HG02981 (cell line): ENCODE results near the gene VAPA.

ENCODE experiments used
- ATAC-seq: cut with Tn5 transposase; IDR thresholded peaks from one replicate; pipeline ENCODE4 v1.9.1; 2021; ENCODE audit warnings: mild to moderate bottlenecking, moderate library complexity; ENCODE audit not compliant: unreplicated experiment

The VAPA gene

DNA sequence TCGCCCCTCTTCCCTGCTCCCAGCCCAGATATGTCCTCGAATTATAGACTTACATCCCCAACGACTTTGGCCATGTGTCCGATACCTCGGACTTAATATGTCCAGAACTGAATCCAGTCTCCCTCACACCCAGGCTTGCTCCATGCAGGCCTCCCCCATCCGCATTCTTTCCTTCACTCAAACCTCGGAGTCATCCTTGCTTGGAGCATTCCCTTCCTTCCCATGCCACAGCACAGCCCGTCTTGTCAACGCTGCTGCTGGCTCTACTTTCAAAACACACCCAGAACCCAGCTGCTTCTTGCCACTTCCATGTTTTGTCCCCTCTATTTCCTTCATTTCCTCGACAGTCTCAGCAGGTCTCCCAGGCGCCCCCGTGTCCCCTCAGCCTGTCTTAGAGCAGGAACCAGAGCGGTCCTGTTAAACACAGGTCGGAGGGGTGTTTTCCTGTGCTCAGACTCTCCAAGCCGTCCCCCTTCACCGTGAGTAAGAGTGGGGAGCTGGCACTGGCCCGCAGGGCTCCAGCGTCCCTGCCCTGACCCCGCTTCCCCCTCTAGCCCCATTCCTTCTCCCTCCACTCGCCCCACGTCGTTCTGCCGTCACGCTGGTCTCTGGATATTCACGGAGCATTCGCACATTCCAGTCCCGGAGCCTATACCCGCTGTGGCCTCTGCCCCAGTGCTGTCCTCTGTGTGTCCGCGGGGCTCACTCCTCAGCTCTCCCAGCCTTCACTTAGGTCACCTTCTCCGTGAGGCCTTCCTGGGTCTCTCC is 54.4 kb downstream of the VAPA start:
- no peak for ATAC-seq

DNA sequence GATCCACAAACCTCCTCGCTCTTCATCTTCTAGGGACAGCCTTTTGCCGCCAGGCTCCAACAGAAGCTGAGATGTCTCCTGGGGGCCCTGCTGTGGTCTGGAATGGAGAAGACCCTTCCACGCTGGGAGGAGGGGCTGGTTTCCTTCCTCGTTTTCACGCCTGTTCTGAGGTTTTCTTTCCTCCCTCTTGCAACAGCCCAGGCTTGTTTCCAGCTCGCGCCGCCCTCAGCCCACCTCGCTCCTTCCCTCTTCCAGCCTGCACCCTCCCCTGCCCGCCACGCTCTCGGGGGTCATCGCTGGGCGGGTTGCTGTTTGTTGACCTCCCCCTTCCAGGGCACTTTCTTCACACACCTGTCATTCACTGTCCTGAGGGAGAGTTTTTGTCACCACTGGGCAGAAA is 55.4 kb downstream of the VAPA start:
- ATAC-seq: no peak

DNA sequence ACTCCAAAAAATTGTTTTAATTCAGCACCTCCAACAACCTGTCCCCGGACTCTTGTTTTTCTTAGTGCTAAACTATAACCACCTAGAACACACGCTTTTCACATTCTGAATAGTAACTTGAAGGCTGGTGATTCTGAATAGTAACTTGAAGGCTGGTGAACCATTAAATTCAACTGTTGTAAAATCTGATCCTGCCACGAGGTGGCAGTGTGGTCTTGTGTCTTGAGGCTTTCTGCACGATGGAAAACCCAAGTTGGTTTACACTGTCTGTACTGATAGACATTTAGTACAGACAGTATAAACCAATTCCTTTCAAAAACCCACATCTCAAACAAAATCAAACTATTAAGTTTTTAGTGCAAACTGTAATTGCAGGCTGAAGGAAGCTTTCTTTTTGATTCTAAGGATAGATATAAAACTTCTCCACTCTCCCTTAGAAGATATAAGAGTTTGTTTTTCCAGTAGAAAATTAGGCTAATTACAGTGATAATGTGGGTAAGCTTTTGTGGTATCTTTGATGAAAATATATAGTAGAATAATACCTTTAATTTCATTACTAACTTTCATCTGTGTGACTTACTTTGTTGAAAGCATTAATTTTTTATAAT is 57.6 kb downstream of the VAPA start:
- no peak for ATAC-seq

DNA sequence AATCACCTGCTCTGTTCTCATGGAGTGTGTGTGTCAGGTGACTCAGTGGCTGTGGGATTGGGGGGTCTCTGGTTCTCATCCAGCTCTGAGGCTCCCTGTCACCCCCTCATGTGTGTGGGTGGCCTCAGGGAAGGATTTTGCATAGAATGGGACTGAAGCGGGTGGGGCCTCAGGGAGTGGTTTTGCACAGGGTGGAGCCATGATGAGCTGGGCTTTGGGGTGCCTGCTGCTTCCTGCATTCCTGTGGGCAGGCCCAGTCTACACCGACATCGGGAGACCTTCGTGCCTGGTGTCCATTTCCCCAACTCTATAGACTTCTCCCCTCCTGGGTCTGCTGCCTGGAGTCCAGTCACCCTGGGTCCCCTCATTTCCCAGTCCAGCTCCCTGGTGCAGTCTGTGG is 59.7 kb downstream of the VAPA start:
- ATAC-seq: no peak

DNA sequence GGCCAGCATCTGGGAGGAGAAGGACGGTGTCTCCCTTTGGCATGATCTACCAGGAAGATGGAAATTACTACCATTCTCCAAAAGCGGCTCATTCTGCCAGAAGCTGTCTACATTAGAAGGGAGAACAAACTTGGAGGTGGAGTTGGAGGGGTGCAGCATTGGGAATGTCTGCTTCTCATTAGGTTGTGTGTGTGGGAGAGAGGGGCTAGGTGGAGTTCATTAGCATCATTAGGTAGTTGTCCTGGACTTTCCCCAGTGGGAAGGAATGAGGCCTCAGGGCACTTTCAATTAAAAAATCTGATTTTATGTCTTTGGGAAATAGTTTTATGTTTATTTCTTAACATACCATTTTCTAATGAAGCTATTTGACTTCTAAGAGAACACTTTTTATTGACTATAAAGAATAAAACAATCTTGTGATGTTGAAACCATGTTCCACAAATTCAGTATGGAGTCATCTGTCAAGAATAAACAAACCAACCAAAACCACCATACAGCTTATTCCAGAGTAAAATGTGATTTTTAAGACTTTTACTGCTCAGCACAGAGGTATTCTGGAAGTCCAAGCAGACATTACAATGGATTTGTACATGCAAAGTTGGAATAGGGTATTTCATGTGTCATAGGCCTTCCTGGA is 60.6 kb downstream of the VAPA start:
- no peak for ATAC-seq

DNA sequence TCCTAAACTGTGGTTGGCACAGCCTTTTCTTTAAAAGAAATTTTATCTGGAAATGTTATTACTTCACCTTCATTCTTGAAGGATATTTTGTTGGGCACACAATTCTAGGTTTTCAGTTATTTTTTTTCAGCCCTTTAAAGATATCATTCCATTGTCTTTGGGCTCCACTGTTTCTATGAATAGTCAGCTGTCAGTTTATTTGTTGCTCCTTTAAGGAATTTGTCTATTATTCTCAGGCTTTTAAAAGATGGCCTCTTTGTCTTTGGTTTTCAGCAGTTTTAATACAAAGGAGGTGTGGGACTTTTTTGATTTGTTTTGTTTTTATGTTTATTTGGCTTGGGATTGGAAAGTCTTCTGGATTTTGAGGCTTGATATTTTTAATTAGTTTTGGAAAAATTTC is 61.8 kb downstream of the VAPA start:
- no peak for ATAC-seq

DNA sequence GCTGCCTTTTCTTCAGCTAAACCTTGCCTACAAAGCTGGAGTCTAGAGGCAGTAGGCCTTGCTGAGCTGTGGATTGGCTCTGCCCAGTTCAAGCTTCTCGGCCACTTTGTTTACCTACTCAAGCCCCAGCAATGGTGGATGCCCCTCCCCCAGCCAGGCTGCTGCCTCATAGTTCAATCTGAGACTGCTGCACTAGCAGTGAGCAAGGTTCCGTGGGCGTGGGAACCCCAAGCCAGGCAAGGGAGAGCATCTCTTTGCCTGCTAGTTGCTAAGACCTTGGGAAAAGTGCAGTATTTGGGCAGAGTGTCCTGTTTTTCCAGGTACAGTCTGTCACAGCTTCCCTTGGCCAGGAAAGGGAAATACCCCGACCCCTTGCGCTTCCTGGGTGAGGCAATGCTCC is 68.9 kb downstream of the VAPA start:
- ATAC-seq: no peak

DNA sequence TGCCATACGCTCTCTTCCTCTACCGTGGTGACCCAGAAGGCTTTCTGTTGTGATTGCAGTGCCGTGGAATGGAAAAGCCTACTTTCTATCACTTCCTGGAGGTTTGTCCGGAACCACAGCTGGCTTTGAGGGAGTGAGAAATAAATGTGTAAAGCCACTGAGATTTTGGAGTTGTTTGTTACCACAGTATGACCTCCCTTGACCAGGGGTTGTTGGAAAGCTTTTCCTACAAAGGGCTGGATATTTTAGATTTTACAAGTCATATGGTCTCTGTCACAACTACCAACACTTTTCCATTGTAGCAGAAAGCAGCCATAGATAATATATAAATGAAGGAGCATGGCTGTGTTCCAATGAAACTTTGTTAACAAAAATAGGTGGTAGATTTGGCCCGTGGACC is 70.3 kb downstream of the VAPA start:
- ATAC-seq: no peak

DNA sequence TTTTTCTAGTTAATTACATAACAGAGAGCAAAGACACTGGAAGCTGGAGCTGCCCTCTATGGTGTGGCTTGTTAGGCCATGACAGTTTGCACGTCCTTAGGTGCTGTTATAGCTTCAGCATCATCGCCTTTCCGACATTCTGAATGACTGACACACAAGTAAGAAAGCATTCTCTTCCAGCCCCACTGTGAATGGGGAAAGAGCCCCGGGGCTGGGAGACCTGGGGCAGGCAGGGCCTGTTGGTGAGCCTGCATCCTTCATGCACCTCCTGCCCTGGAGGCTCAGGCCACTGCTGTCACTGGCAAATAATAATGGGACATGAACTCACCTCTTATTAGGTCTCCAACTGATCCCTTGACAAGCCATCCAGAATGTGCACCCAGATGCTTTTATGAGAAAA is 71.8 kb downstream of the VAPA start:
- no peak for ATAC-seq

DNA sequence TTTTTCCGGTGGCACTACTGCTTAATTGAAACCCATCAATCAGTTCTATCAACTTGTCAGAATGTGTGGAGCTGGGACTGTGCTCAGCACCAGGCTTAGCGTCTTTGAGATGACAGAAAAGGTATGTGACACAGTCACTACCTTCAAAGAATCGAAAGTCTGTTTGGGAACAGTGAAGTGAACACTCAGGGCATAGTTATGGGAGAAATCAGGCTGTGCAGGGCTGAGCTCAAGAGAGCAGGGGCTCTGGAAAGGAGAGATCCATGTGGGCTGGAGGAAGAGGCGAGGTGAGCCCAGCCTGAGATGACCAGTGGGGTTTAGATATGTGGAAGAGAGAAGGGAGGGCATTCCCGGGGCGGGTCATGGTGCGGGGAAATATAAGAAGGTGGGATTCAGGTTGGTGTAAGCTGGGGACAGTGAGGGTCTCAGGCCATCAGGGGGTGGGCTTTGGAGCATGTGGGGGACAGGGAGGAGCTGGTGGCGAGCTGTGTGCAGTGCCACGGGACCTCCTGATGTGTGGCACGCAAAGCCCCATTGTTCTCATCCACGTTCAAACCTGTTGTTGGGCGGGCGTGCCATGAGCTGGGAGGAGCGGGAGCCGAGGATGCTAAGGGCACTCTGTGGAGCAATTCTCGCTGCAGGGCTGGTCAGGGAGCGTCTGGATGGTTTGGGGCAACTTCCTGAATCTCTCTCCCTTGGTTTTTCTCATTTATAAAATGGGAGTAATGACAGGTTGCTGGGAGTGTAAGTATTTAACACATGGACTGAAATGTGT is 72.5 kb downstream of the VAPA start:
- ATAC-seq: no peak

DNA sequence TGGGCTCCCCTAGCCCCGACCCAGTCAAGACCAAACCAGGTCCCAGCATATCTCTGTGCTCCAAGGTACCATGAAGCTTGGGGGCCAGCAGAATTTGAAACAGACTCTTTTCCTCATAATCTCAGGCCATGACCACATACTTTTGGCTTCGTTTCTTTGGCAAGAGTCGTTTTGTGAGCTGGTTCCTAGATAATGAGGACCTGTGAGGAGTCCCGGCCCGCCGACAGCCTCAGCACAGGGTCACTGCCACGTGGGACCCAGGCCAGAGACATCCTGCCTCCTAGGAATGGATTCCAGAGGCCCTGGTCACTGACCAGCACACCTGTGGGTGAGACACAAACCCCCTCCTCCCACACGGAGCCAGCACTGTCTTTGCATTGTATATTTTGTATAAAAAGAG is 73.5 kb downstream of the VAPA start:
- no peak for ATAC-seq

DNA sequence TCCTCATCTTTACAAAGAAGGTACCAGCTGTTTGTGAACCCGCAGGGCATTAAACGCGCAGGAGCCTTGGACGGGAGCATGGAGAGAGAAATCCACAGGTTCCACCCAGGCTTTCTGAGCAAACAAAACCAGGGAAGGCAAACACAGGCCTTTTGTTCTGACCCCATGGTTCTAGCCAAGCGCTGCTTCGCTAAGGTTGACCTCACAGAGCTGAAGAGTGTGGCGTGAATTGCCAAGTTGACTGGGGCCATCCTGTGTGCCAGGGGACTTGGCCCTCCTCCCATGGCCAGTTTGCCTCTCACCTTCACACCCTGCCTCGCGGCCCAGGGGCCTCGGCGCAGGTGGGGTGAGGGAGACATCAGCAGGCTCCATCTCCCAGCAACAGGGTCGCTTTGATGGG is 74.1 kb downstream of the VAPA start:
- ATAC-seq: no peak

DNA sequence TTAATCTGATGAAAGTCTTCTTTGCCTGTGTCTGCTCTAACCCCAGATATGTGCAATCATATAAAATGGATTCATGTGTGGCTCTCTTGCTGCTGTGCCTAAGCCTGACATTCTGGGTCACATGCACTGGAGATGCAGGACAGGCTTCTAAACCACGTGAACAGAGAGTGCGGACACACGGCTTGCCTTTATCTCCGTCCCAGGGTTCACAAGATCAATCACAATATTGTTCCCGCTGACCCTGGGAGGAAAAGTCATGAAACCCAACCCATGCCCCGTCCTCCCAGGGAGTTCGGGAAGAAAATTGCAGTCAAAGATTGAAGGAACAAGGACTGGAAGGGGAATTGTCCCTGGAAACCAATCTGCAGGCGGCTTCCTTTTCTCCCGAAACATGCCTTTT is 74.8 kb downstream of the VAPA start:
- ATAC-seq: no peak

DNA sequence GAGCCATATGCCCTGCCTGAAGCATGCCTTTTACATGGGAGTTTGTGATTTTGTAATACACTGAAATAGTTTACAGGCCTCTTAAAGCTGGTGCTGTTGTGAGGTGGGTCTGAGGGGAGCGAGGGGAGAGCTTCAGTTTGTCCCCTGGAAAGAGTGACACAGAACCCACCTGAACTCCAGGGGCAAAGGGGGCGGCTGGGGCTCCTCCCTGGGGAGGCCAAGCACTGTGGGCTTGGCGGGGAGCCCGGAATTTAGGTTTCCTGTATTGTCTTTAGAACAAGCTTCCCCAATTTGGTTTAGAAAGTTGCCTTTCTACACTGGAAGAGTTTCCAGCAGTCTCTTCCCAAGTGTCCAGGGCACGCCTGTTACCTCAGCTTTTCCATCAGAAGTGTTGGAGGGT is 75.7 kb downstream of the VAPA start:
- ATAC-seq: no peak

DNA sequence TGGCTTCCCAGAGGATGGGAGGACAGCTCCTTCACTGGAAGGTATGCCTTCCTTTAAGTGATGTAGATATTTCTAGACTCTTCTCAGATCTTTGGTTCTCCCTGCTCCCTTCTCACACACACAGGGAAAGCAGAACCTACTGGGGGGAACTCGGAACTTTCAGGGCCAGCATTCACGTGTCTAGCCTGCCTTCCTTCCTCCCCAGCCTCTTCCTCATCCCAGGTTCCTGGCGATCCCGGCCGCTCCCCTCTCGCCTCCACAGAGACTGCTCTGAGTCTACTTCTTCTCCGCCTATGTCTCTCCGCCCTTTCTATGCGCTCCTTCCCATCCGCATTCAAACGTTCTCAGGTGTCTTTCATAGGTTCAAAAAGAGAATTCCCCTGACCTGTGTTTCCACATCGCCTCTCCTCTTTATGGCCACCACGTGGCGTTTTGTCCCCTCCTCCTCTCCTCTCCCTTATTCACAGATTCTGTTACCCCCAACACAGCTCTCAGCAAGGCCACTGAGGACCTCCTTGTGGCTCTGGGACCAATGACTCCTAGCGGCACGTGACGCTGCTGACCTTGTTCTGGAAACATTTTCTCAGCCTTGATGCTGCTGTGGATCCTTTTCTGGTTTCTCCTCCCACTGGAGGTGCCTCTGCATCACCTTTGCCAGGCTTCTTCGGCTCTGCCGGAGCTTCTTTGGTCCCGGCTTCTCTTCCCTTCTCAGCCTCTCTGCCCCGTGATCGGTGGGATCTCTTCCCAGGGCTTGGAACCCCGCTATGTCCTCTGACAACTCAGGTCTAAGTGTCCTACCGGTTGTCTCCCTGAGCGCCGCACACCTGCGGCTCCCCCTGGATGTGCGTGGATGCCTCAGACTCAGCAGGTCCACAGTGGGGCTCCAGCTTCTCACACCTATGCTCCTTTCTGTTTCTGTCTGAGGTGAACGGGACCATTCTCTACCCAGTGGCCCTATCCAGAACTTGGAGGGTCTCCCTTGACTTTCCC is 77.5 kb downstream of the VAPA start:
- no peak for ATAC-seq

DNA sequence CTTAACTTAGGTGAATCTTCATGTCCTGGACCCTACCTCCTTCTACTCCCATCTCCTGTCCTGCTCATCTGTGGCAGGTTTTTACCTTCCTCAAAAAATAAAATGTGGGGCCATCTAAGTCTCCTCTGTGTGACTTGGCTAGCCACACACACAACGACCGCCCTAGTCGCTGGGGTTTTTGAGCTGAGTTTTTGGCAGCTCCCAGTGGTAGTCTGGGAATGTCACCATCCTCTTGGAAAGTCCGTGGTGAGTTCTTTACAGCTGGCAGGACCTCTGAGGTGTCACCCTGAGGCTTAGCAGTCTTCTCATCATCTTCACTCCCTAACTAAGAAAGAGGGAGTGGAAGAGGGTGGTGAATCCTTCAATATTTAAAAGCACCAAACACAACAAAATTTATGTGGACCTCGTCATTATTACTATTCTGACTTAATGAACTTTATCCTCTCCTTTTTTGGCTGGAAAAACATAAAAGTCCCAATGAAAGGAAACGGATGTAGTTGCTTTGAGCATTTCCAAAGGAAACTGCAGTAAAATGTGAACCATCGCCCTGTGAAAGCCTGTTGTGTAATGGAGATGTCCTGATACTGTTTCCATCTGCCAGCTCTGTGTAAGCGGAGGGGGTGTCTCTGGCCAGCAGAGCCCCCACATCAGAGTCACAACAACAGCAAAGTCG is 78.6 kb downstream of the VAPA start:
- no peak for ATAC-seq

DNA sequence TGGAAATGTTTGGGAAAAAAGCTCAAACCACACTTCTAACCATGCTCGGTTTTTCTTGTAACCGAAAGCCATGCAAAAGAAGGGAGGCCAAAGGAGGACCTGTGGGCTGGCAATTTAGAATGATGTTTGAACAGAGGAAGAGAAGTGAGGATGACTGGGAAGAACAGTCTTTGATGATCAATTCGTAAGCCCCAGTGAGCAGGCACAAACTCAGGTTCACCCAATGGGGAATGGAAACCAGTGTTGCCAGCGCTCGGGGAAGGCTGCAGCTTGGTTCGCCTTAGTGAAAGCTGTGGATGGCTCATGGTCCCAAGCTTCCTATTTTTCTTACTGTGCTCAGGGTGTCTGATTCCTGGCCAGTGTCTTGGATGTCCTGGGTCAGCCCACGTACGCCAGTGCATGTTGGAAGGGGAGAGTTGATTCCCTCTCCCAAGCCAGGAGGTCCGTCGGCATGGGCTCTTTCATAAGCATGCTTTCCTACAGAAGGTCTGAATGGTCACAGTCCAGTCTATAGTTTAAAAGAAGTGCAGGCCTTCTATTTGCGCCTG is 79.2 kb downstream of the VAPA start:
- no peak for ATAC-seq

DNA sequence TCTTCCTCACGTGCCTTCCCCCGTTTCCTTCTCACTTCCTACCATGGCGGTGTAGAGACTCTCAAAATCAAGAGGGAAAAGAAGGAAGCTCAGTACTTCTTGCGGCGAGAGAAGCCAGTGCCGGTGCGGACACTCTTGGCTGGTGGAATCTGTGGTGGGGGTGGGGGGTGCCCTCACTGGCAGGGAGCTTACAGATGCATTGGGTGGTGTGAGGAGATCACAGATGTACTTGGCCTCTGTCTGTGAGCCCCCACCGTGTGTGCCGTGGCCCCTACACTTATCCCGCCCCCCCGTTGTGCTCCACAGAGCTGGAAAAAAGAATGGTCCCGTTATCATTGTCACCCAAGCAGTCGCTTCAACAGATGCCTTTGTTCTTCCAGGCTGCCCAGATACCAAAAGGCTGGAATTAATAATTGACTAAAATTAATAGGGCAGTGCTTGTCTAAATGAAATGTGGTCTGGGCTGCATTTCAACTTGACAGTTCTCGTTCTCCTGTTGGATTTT is 79.8 kb downstream of the VAPA start:
- no peak for ATAC-seq

DNA sequence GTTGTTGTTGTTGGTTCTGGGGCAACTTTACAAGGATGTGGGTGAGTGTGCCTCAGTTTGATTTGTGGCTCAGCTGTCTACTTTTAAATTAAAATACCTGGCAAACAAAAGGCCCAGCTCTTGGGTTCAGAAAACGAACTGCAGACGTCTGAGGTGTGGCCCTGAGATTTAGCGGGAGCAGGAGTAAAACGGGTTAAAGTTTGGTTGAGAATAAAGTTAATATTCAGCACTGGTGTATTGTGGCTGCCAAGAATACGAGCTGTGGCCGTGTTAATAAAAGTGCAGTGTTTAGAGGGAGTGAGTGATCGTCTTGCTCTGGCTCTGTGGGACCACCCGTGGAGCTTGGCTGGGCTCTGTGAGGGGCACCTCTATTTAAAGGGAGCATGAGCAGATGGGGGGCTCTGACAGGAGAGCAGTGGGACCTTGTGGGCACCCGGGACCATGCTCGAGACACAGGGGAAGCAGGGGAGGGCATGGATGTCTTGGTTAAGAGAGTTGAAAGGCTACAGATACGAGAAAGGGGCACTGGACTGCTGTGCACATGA is 80.3 kb downstream of the VAPA start:
- no peak for ATAC-seq
